MM.1S (cell line): ENCODE data around the gene POLN.

Source experiments
- DNase-seq: peaks from one replicate; pipeline ENCODE4 v3.0.0-alpha.2; 2015
- H2AFZ ChIP-seq: fragments of 300-600 bp; sonication (generic); 2 replicates; pipeline ENCODE4 v1.6.0; 2016; ENCODE audit warnings: antibody characterized with exemption, low read length
- H3F3A ChIP-seq: fragments of 300-600 bp; sonication (generic); 2 replicates; pipeline ENCODE4 v1.6.1; 2016; ENCODE audit warnings: mild to moderate bottlenecking, antibody characterized with exemption, low read length, moderate library complexity, mixed read lengths; ENCODE audit not compliant: insufficient read depth
- H3K27ac ChIP-seq: fragments of 300-600 bp; sonication (generic); 2 replicates; pipeline ENCODE4 v1.5.1; 2016; ENCODE audit warnings: mild to moderate bottlenecking, low read length
- H3K27me3 ChIP-seq: fragments of 300-600 bp; sonication (generic); replicated peaks from 2 replicates; pipeline ENCODE4 v1.6.0; 2016; ENCODE audit warnings: low read length; ENCODE audit not compliant: insufficient read depth
- H3K36me3 ChIP-seq: fragments of 300-600 bp; sonication (generic); replicated peaks from 2 replicates; pipeline ENCODE4 v1.6.1; 2016; ENCODE audit warnings: mild to moderate bottlenecking, low read length, mixed read lengths; ENCODE audit not compliant: insufficient read depth
- H3K4me1 ChIP-seq: fragments of 300-600 bp; sonication (generic); 2 replicates; pipeline ENCODE4 v1.6.1; 2016; ENCODE audit warnings: low read length, mixed read lengths
- H3K4me2 ChIP-seq: fragments of 300-600 bp; sonication (generic); 2 replicates; pipeline ENCODE4 v1.6.0; 2016; ENCODE audit warnings: low read depth, low read length
- H3K4me3 ChIP-seq: fragments of 300-600 bp; sonication (generic); 2 replicates; pipeline ENCODE4 v1.5.1; 2016; ENCODE audit warnings: low read length, mixed read lengths
- H3K79me2 ChIP-seq: fragments of 300-600 bp; sonication (generic); 2 replicates; pipeline ENCODE4 v1.6.1; 2016; ENCODE audit warnings: mixed run types, low read length, mixed read lengths
- H3K9ac ChIP-seq: fragments of 300-600 bp; sonication (generic); 2 replicates; pipeline ENCODE4 v1.6.1; 2016; ENCODE audit warnings: low read length, mixed read lengths
- H3K9me2 ChIP-seq: fragments of 300-600 bp; sonication (generic); replicated peaks from 2 replicates; pipeline ENCODE4 v1.6.1; 2016; ENCODE audit warnings: mild to moderate bottlenecking, low read length, mixed read lengths; ENCODE audit not compliant: insufficient read depth
- H3K9me3 ChIP-seq: fragments of 300-600 bp; sonication (generic); replicated peaks from 2 replicates; pipeline ENCODE4 v1.6.1; 2016; ENCODE audit warnings: mild to moderate bottlenecking, low read length, mixed read lengths; ENCODE audit not compliant: insufficient read depth
- H4K20me1 ChIP-seq: fragments of 300-600 bp; sonication (generic); 2 replicates; pipeline ENCODE4 v1.6.1; 2016; ENCODE audit warnings: mild to moderate bottlenecking, low read length, moderate library complexity, mixed read lengths; ENCODE audit not compliant: insufficient read depth
- CTCF ChIP-seq: fragments of 300-600 bp; sonication (generic); IDR thresholded peaks from 2 replicates; pipeline ENCODE4 v1.5.1; 2016; ENCODE audit warnings: antibody characterized with exemption, low read length, mixed read lengths
- EZH2 ChIP-seq: fragments of 300-600 bp; sonication (generic); optimal IDR thresholded peaks from 2 replicates; pipeline ENCODE3; 2017; ENCODE audit warnings: low read depth, mild to moderate bottlenecking, antibody characterized with exemption, low read length, mixed read lengths
- EZH2phosphoT487 ChIP-seq: fragments of 300-600 bp; sonication (generic); IDR thresholded peaks from 2 replicates; pipeline ENCODE4 v1.6.1; 2018; ENCODE audit warnings: antibody characterized with exemption, low read length

Gene POLN

GRCh38 chr4:2182994-2183393, 58.9 kb downstream of the POLN start:
- Histone ChIP-seq H3K4me2 (no peak overlapping the region), H3K9ac (no peak overlapping the region), H3K9me2 (no peaks in the 10 kb centered on the region)

GRCh38 chr4:2180410-2180809, 61.5 kb downstream of the POLN start:
- Histone ChIP-seq H3K9me3 (no peaks in the 10 kb centered on the region), H3K4me2 (no peak overlapping the region), H3K4me1 (no peaks in the 10 kb centered on the region), H3K27ac (no peak overlapping the region), H3K4me3 (no peak overlapping the region), H3F3A (no peaks in the 10 kb centered on the region; the same call in 1 of the 2 replicates), H3K79me2 (no peaks in the 10 kb centered on the region), H3K36me3 (no peaks in the 10 kb centered on the region), H3K9ac (no peak overlapping the region), H2AFZ (no peak overlapping the region), H4K20me1 (no peaks in the 10 kb centered on the region), H3K9me2 (no peaks in the 10 kb centered on the region), H3K27me3 (no peaks in the 10 kb centered on the region)
- no peak for DNase-seq
- TF ChIP-seq CTCF (no peak), EZH2 (no peak), EZH2phosphoT487 (no peak)

More at GRCh38 chr4:2182994-2183393, 58.9 kb downstream of the POLN start:
- DNase-seq, result no peak
- Histone ChIP-seq H3K27ac (no peak overlapping the region), H2AFZ (no peak overlapping the region), H3K4me1 (no peaks in the 10 kb centered on the region), H3K4me3 (no peak overlapping the region), H4K20me1 (no peaks in the 10 kb centered on the region), H3K79me2 (no peaks in the 10 kb centered on the region), H3F3A (no peaks in the 10 kb centered on the region; the same call in 1 of the 2 replicates), H3K27me3 (no peaks in the 10 kb centered on the region), H3K9me3 (no peaks in the 10 kb centered on the region), H3K36me3 (no peaks in the 10 kb centered on the region)
- TF ChIP-seq EZH2phosphoT487 (no peak), CTCF (no peak), EZH2 (no peak)

- H2AFZ ChIP-seq, result no peak overlapping the region
- no peak overlapping the region for H3K27ac ChIP-seq
- H3K4me1 ChIP-seq, result no peaks in the 10 kb centered on the region
- no peak overlapping the region for H3K4me2 ChIP-seq
- H3K36me3 ChIP-seq, result no peaks in the 10 kb centered on the region
- H3K79me2 ChIP-seq, result no peaks in the 10 kb centered on the region
- no peaks in the 10 kb centered on the region for H3K9me3 ChIP-seq
- no peaks in the 10 kb centered on the region for H3K9me2 ChIP-seq
- no peaks in the 10 kb centered on the region; the same call in 1 of the 2 replicates for H3F3A ChIP-seq
- no peak overlapping the region for H3K9ac ChIP-seq
- no peak overlapping the region for H3K4me3 ChIP-seq
- no peaks in the 10 kb centered on the region for H3K27me3 ChIP-seq
- no peaks in the 10 kb centered on the region for H4K20me1 ChIP-seq
- TF ChIP-seq CTCF (no peak), EZH2 (no peak), EZH2phosphoT487 (no peak)
- DNase-seq, result no peak
Measured at GRCh38 chr4:2179717-2180116, 62.2 kb downstream of the POLN start.
